ENCODE data around the gene TFCP2. TPM values are rescaled to one million over a fixed set of nuclear protein-coding genes. Genes with fewer than 3 reads are reported as not detected.
A peak's percentile ranks its signal among the peaks of the same experiment; 100 is the strongest.

TFCP2 gene
- total RNA-seq, 2 donors from 2014 or later = 26.0 to 28.4 TPM

DNA sequence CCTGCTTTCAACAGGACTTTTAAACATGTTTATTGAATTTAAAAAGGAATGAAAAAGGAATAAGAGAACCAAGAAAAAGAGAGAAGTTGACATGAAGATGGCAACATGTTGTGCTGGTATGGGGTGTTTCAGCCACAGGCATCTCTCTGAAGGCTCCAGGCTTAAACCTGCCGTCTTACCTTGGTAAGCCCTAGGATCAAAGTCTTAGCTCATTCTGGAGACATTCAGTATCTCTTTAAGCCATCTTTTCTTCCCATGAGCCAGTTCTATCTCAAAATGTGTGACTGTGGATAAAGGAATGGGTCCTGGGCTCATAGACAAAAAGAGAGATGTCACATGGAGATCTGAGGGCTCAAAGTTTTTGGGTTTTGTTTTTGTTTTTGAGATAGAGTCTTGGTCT lies 1.6 kb upstream of the TFCP2 start:
- intact Hi-C loops (cut with DNase I, micrococcal nuclease) = no loop called here
- ATAC-seq (no peak), DNase-seq (no peak)

DNA sequence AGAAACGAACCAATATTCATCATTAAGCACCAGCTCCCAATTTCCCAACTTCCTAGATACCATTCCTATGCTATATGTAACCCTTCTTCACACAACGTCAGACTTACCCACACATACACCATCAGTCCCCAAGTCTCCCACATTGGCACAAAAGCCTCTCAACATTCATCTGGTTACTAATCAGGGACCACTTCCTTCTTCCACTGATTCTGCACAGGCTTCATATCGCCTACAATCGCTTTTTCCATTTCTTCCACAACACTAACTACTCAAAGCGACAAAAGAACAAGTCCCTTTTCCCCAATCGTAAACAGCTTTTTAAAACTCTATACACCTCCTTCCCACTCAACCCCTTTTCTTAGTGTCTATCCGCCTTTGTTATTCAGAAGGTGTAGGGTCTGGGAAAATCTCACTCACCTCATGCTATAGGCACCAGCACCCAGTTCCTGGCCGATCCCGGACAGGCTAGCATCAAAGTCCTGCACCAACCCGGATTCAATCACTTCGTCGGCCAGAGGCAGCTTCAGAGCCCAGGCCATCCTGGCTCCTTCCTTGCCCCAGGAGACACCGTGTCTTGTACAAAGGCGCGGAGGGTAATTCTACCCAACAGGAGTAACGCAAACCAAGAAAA lies 936 bp downstream of the TFCP2 start:
- intact Hi-C loops (cut with DNase I, micrococcal nuclease) = no loop called here
- DNase-seq = peak in 1 of 2 donors; percentile 32
- ATAC-seq = peak; percentile 40

DNA sequence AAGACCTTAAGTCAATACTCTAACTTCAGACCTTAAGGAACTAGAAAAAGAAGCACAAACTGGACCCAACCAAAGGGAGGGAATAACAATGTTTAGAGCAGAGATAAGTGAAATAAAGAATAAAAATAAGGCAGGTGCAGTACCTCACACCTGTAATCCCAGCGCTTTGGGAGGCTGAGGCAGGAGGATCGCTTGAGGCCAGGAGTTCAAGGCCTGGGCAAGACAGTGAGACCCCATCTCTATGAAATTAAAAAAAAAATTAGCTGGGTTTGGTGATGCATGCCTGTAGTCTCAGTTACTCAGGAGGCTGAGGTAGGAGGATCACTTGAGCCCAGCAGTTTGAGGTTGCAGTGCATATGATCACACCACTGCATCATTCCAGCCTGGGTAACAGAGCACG lies 9.1 kb downstream of the TFCP2 start:
- ATAC-seq = no peak
- intact Hi-C loops (cut with DNase I, micrococcal nuclease) = no loop called here
- no peak for DNase-seq

DNA sequence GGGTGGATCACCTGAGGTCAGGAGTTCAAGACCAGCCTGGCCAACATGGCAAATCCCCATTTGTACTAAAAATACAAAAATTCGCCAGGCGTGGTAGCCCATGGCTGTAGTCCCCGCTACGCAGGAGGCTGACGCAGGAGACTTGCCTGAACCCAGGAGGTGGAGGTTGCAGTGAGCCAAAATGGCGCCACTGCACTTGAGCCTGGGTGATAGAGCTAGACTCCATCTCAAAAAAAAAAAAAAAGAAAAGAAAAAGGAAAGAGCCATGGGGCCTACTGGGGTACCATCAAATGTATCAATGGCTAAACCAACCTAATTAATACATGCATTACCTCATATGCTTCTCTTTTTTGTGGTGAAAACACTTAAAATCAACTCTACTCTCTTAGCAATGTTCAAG lies 10.7 kb downstream of the TFCP2 start:
- DNase-seq (no peak), ATAC-seq (no peak)
- intact Hi-C loops (cut with DNase I, micrococcal nuclease) = no loop called here

DNA sequence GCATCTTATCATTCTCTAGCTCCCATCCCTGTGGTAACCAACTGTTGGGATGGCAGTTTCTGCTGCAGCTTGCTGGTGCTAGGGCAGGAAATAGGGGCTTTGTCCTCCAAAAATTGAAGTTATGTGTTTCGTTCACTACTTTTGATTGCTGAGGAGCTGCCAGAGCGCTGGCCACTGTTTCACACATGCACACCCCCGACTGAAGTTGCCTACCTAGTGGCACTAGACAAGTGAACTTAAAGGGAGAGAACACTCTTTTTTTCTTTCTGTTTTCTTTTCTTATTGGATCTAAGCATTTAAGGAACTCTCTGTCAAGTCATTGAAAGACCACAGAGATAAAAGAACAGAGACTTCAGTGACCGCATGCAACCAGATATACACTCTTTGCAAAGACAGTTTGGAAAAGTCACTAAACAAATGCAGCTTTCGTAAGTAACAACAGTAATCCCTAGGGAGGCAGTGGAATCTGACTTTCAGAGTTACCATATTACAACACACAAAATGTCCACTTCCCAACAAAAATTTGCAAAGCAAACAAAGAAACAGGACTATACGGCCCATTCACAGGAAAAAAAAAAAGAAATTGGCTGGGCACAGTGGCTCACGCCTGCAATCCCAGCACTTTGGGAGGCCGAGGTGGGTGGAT lies 12.0 kb downstream of the TFCP2 start:
- intact Hi-C loops (cut with DNase I, micrococcal nuclease) = no loop called here
- ATAC-seq (no peak), DNase-seq (no peak)

DNA sequence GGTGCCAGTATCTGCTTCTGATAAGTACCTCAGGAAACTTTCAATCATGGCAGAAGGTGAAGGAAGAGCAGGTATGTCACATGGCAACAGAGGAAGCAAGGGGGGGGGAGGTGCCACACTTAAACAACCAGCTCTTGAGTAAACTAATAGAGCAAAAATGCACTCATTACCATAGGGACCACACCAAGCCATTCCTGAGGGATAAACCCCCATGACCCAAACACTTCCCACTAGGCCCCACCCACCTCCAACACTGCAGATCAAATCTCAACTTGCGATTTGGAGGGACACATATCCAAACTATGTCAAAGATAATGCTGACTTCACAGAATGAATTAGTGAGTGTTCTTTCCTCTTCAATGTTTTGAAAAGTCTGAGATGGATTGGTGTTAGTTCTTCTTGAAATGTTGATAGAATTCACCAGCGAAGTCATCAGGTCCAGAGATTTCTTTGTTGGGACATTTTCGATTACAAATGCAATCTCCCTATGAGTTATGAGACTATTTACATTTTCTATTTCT lies 16.6 kb downstream of the TFCP2 start:
- ATAC-seq = no peak
- DNase-seq = no peak
- intact Hi-C loops (cut with DNase I, micrococcal nuclease) = no loop called here

DNA sequence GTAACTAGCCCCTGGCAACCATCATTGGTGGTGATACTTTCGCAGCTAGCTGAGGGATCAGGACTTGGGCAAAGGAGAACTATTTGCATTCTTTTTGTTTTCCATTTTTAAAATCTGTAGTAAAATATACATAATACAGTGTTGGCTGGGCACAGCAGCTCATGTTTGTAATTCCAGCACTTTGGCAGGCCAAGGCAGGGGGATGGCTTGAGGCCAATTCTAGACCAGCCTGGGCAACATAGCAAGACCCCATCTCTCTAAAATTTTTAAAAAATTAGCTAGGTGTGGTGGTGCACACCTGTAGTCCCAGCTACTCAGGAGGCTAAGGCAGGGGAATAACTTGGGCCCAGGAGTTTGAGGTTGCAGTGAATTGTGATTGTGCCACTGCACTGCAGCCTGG lies 20.0 kb downstream of the TFCP2 start:
- intact Hi-C loops (cut with DNase I, micrococcal nuclease) = no loop called here
- ATAC-seq (no peak), DNase-seq (no peak)

DNA sequence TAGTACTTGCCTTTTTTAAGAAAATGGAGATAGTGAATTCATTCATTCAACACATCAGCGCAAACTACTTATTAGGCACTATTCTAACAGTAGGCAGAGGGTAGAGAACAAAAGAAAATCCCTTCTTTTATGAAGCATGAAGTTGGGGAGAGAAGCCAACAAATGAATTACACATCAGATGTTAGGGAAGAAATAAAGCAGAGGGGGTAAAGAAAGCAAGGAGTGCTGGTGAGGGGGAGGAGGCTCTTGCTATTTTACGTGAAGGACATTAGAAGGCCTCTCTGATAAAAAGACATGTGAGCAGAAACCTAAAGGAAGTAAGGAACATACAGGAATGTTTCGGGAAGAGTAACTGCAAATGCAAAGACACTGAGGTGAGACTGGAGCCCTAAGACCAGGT lies 22.2 kb downstream of the TFCP2 start:
- intact Hi-C loops (cut with DNase I, micrococcal nuclease) = no loop called here
- ATAC-seq (no peak), DNase-seq (no peak)

DNA sequence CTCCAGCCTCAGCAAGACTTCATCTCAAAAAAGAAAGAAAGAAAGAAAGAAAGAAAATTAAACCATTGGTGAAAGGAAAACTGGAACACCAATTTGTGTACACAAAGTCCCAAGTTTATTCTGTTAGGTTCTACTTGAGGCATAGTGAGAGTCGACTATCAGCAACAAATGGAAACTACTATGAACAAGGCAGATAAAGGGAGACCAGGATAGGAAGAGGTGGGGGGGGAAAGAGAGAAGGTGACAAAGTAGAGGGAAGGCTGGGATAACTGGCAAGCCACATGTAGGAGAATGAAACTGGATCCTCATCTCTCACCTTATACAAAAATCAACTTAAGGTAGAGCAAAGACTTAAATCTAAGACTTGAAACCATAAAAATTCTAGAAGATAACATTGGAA lies 25.6 kb downstream of the TFCP2 start:
- intact Hi-C loops (cut with DNase I, micrococcal nuclease) = no loop called here
- DNase-seq = no peak
- no peak for ATAC-seq

DNA sequence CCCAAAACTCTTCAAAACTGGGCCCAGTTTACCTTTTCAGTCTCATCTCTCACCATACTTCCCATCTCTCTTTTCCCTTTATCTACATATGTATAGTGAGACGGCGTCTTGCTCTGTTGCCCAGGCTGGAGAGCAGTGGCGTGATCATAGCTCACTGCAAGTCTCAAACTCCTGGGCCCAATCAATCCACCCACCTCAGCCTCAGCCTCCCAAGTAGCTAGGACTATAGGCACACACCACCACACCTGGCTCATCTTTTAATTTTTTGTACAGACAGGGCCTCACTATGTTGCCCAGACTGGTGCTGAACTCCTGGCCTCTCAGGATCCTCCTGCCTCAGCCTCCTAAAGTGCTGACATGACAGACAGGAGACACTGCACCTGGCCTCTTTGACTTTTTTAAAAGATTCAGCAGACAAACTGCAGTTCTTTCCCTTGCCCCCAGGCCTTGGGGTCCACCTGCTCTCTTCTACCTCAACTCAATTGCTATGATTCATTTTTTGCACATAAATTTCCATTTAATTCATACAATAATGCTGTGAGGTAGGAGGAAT lies 33.6 kb downstream of the TFCP2 start:
- intact Hi-C loops (cut with DNase I, micrococcal nuclease) = no loop called here
- no peak for ATAC-seq
- no peak for DNase-seq

DNA sequence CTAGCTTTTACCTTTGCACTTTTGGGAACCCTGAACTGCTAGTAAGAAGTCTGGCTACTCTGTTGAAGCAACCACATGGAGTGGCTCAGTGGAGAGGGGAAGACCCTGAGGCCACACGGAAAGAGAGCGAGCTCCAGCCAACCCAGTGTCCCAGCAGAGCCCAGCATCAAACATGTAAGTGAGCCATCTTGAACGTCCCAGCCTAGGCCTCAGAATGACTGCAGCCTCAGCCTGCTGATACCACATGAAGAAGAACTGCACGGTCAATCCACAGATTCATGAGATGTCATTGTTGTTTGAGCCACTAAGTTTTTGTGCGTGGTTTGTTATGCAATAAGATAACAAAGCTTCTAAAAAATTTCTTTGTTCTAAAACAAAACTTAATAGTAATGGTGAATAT lies 40.2 kb downstream of the TFCP2 start:
- peak; percentile 24 for ATAC-seq
- intact Hi-C loops (cut with DNase I, micrococcal nuclease) = no loop called here

DNA sequence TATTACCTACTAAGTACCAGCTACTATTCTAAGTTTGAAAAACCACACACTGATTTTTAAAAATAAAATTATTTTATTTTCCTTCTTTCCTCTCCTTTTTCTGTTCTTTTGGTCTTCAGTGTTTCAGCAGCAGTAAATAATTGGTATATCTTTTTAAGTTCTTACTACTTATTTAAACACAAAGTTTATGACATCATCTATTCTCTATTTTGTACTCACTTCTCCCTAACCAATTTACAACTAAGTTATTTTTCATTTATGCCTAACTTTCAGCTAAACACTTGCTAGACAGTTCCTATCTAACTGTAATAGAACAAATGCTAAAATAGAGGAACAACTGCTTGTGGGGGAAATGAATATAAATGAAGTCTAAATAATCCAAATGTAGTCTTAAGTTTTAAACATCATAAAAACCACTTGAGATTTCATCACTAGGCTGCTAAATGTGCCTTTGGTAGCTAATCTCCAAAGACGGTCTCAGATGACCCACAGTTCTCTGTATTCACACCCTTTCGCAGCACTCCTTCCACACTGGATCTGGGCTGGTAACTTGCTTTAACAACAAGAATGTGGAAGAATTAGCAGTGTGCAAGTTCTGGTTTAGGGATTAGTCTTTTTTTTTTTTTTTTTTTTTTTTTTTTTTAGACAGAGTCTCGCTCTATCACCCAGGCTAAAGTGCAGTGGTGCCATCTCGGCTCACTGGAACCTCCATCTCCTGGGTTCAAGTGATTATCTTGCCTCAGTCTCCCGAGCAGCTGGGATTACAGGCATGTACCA lies 41.0 kb downstream of the TFCP2 start:
- no peak for DNase-seq
- intact Hi-C loops (cut with DNase I, micrococcal nuclease) = no loop called here
- ATAC-seq = no peak

More for the DNA sequence above, 40.2 kb downstream of the TFCP2 start:
- DNase-seq = no peak

DNA sequence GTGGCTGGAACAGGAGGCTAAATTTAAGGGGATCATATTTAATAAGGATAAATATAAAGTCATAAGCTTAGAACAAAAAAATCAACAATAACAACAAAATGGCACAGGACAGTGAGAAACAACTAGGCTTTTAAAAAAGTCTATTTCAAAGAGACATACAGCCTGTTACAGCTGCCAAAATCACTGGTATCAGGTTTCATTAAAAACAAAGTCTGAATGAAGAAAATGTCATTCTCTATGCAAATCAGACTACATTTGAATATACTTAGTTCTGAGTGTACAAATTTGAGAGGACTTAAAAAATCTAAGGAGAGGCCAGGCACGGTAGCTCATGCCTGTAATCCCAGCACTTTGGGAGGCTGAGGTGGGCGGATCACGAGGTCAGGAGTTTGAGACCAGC lies 44.0 kb downstream of the TFCP2 start:
- intact Hi-C loops (cut with DNase I, micrococcal nuclease) = no loop called here
- DNase-seq = no peak
- ATAC-seq = no peak

DNA sequence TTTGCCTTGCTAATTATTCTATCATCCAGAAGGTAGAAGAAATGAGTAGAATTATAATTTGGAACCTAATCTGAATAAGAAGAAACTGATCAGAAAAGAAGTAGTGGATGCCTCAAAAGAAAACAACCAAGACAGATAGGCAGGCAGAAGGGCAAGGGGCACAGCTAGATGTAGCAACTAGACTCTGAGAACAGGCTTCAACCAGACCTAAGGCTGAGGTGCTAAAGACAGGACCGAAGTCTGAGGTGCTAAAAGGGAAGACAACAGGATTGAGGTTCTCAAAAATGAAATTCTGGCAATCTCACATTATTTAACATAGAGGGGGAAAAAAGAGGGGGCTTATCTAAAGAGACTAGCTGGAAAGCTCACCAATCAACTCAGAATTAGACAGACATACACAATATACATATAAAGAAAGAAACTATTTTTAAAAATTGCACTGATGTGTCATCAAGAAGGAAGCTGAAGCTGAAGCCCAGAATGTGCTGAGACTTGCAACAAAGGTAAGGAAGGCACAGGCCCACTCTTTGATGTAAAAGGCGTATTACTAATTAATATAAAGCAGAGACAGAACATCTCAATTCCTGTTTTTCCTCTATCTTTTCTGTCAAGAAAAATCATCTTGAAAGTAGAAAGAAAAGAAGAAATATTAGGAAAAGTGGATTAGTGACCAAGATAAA lies 45.7 kb downstream of the TFCP2 start:
- ATAC-seq (no peak), DNase-seq (no peak)
- intact Hi-C loops (cut with DNase I, micrococcal nuclease) = no loop called here

DNA sequence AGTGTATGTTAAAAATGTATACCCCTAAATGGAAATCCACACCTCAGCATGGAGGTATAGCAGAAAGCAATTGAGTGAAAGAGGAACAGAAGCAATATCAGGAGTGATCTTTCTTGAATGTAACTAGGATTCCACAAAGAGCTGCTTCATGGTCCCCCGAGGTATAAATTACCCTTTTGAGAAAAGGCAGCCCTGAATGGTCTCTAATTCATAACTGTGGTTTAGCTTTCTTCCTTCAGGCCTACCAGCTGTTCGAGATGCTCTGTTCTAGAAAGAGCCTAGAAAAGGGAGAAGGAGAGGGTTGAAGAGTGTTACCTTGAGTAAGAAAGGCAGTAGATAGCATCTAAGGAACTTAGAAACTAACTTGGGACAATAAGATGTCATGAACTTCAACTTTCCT lies 46.6 kb downstream of the TFCP2 start:
- ATAC-seq (no peak), DNase-seq (no peak)

DNA sequence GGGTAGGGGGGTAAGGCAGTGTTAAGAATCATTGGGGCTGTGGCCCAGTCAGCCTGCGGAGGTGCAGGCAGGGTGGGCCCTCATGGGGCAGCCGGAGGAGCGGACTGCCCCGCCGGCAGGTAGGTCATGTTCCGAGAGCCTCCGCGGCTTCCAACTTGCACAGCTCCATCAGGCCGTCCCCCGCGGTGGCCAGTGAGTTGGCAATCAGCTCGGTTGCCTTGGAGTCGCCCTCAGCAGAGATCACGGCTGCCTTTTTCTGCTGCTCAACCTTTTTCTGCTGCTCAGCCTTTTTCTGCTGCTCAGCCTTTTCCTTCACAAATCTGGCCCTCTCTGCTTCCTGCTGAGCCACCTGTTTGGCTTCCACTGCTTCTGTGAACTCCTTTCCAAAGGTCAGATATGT lies 48.4 kb downstream of the TFCP2 start:
- intact Hi-C loops (cut with DNase I, micrococcal nuclease) = no loop called here
- ATAC-seq (no peak), DNase-seq (no peak)

More for the DNA sequence above, 46.6 kb downstream of the TFCP2 start:
- intact Hi-C loops (cut with DNase I, micrococcal nuclease) = no loop called here

DNA sequence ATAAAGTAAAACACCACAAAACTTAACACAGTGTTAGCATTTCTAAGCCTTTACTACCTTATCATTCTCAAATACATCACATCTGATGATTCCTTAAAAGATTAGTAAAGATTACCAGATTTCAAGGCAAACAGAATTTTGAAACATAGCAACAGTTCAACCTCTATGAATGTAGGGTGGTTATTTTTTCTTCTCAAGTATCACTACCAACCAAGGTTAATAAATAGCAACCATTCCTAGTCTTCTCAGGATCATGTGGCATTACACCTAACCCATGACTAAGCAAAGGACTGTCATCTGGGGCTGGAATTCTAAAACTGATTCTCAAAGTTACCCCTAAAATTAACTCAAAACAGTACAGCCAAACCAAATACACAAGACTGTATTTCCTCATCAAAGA lies 50.1 kb downstream of the TFCP2 start:
- ATAC-seq (no peak), DNase-seq (no peak)
- intact Hi-C loops (cut with DNase I, micrococcal nuclease) = no loop called here

DNA sequence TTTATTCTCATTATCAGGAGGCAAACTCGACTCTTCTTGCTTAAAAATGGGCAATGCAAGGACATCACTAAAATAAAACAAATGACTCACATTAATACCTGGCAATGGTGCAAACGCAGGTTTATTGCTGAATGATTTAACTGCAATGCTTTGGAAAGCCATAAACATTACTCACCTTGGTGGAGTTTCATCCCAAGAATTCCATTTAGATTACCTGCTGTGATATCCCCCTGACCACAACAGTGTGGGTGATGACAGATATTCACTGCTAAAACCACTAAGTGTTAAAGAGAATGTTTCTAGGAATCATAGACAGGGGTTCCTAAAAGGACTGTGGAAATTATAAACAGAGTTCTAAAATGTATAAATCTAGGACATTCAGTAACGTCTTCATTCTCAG lies 54.2 kb downstream of the TFCP2 start:
- DNase-seq (no peak), ATAC-seq (peak; percentile 74)
- intact Hi-C loops (cut with DNase I, micrococcal nuclease) = no loop called here

DNA sequence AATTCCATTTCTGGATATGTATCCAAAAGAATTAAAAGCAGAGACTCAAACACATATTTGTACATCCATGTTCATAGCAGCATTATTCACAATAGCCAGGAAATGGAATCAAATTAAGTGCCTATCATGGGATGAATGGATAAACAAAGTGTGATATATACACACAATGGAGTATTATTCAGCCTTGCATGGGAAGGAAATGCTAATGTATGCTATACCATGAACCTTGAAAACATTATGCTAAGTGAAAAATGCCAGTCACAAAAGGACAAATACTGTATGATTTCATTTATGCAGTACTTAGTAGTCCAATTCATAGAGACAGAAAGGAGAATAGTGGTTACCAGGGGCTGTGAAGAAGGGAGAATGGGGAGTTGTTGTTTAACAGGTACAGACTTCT lies 57.4 kb downstream of the TFCP2 start:
- ATAC-seq (no peak), DNase-seq (no peak)
- intact Hi-C loops (cut with DNase I, micrococcal nuclease) = no loop called here
